Endothelial cell of umbilical vein (primary cell): ENCODE results near the gene GPR161. TPM values are rescaled to one million over a fixed set of nuclear protein-coding genes. Genes with fewer than 3 reads are reported as not detected.

Experiments
- BruUV-seq: library from RNA; stranded (reverse); fragments of 400-500 nt; replicated peaks from 2 replicates; lab custom pipeline; 2021; lab: Mats Ljungman, UMichigan
- CTCF ChIA-PET: fragments of 300-600, 350-600 bp; sonication (Branson Sonifier 250); formaldehyde crosslinking; loops from one replicate; lab custom pipeline; 2021; ENCODE audit warnings: antibody characterized with exemption, inconsistent platforms; lab: Charles Lee
- POLR2A ChIA-PET: fragments of 300-600, 350-600 bp; sonication (Branson Sonifier 250); formaldehyde crosslinking; loops from one replicate; lab custom pipeline; 2021; ENCODE audit warnings: antibody characterized with exemption, inconsistent platforms; lab: Charles Lee
- DNase-seq: peaks from one replicate; pipeline ENCODE4 v3.0.0-alpha.2; 2011; ENCODE audit warnings: low read depth, low spot score
- FAIRE-seq: peaks from 2 replicates; lab custom pipeline; 2011; peaks lifted over from hg19 to GRCh38; lab: Jason Lieb, UNC
- H2AFZ ChIP-seq: 2 replicates; pipeline ENCODE4 v1.6.0; 2012; ENCODE audit warnings: low read depth, low read length, control low read depth, inconsistent platforms
- H3K27ac ChIP-seq: 2 replicates; pipeline ENCODE4 v1.5.1; 2011; ENCODE audit warnings: low read depth, mild to moderate bottlenecking, control low read depth, low read length, moderate library complexity; ENCODE audit not compliant: insufficient read depth
- H3K27me3 ChIP-seq, 2 experiments: 2 replicates each; pipeline versions ENCODE4 v1.6.0 to v1.6.1; 2011; ENCODE audit warnings: low read length in 2 of 2, mixed read lengths in 1 of 2; ENCODE audit not compliant: control insufficient read depth in 2 of 2, insufficient read depth in 2 of 2
- H3K36me3 ChIP-seq, 2 experiments: 2 replicates in 1 of 2; 3 replicates in 1 of 2; pipeline ENCODE4 v1.5.1; 2011; ENCODE audit warnings: low read length in 2 of 2, mild to moderate bottlenecking in 1 of 2, moderate library complexity in 1 of 2; ENCODE audit not compliant: control insufficient read depth in 2 of 2, insufficient read depth in 2 of 2; ENCODE audit errors: extremely low read depth in 1 of 2
- H3K4me1 ChIP-seq: 3 replicates; pipeline ENCODE4 v1.5.1; 2011; ENCODE audit warnings: mild to moderate bottlenecking, low read length; ENCODE audit not compliant: control insufficient read depth, insufficient read depth; ENCODE audit errors: extremely low read depth
- H3K4me2 ChIP-seq: 2 replicates; pipeline ENCODE4 v1.6.1; 2011; ENCODE audit warnings: low read length, control low read depth, mixed read lengths; ENCODE audit not compliant: insufficient read depth
- H3K4me3 ChIP-seq, 3 experiments: fragments of 200-600 bp in 1 of 3; sonication (generic), shearing (Covaris generic) in 1 of 3; replicated peaks in 1 of 3; 2 replicates each; pipeline ENCODE4 v1.5.1; 2011 to 2016; ENCODE audit warnings: control low read depth in 3 of 3, low read length in 3 of 3, mild to moderate bottlenecking in 2 of 3, inconsistent platforms in 1 of 3, low read depth in 1 of 3, moderate library complexity in 1 of 3; ENCODE audit not compliant: insufficient read depth in 1 of 3
- H3K79me2 ChIP-seq: 2 replicates; pipeline ENCODE4 v1.6.0; 2012; ENCODE audit warnings: low read length, inconsistent platforms; ENCODE audit not compliant: control insufficient read depth, insufficient read depth
- H3K9ac ChIP-seq: replicated peaks from 2 replicates; pipeline ENCODE3; 2011; ENCODE audit warnings: low read length, control low read depth; ENCODE audit not compliant: insufficient read depth; ENCODE audit errors: extremely low read depth
- H3K9me1 ChIP-seq: replicated peaks from 3 replicates; pipeline ENCODE4 v1.6.0; 2011; ENCODE audit warnings: mild to moderate bottlenecking, low read length; ENCODE audit not compliant: control insufficient read depth, insufficient read depth; ENCODE audit errors: extremely low read depth
- H3K9me3 ChIP-seq: replicated peaks from 2 replicates; pipeline ENCODE4 v1.5.1; 2012; ENCODE audit warnings: low read length, inconsistent platforms; ENCODE audit not compliant: control insufficient read depth, insufficient read depth
- H4K20me1 ChIP-seq: replicated peaks from 2 replicates; pipeline ENCODE3; 2011; ENCODE audit warnings: mild to moderate bottlenecking, low read length; ENCODE audit not compliant: control insufficient read depth, insufficient read depth; ENCODE audit errors: extremely low read depth
- EZH2 ChIP-seq: IDR thresholded peaks from 2 replicates; pipeline ENCODE4 v1.6.1; 2012; ENCODE audit warnings: borderline replicate concordance, low read depth, mild to moderate bottlenecking, moderate library complexity, low read length, inconsistent platforms; ENCODE audit not compliant: severe bottlenecking
- FOS ChIP-seq: IDR thresholded peaks from 2 replicates; pipeline ENCODE4 v1.6.1; 2011; ENCODE audit warnings: mild to moderate bottlenecking, low read length, moderate library complexity, borderline replicate concordance; ENCODE audit not compliant: insufficient read depth
- GATA2 ChIP-seq: IDR thresholded peaks from 2 replicates; pipeline ENCODE4 v1.7.0; 2011; ENCODE audit warnings: low read depth, mild to moderate bottlenecking, moderate library complexity, mixed read lengths, low read length; ENCODE audit not compliant: insufficient read length, insufficient read depth
- JUN ChIP-seq: IDR thresholded peaks from 2 replicates; pipeline ENCODE4 v1.6.1; 2011; ENCODE audit warnings: borderline replicate concordance, low read depth; ENCODE audit not compliant: insufficient read length, insufficient read depth
- MYC ChIP-seq: IDR thresholded peaks from one replicate; pipeline ENCODE4 v1.6.1; 2011; ENCODE audit warnings: mild to moderate bottlenecking, low read depth, low read length
- POLR2A ChIP-seq: IDR thresholded peaks from 2 replicates; pipeline ENCODE4 v1.6.1; 2012; ENCODE audit warnings: low read depth, mild to moderate bottlenecking, control low read depth, low read length
- POLR2AphosphoS5 ChIP-seq: IDR thresholded peaks from 2 replicates; pipeline ENCODE4 v1.6.1; 2012; ENCODE audit warnings: low read depth, mild to moderate bottlenecking, control low read depth, low read length, moderate library complexity; ENCODE audit not compliant: insufficient read depth
- dilution Hi-C: fragments of 300-500 bp; cut with MboI; formaldehyde crosslinking; loops from one replicate; pipeline ENCODE4 v1.15.0; 2019; ENCODE audit warnings: low sequenced_read_pairs; ENCODE audit not compliant: extremely low pct_ligation_motif_present
- intact Hi-C: fragments of 100-400 bp; cut with micrococcal nuclease; formaldehyde crosslinking; loops from one replicate; pipeline ENCODE4 v1.10.0; 2022
- polyA plus RNA-seq, 4 experiments: library from polyadenylated mRNA; depleted of rRNA in 3 of 4; stranded (reverse) in 3 of 4; unstranded in 1 of 4; fragments of >200 nt; gene quantifications; 2 replicates each; pipeline versions ENCODE4 v1.2.1 to v1.2.3, GENCODE V29; 2011 to 2012; ENCODE audit warnings: missing spikeins in 1 of 4
- total RNA-seq: library from RNA; stranded (reverse); gene quantifications from 2 replicates; pipeline ENCODE4 v1.2.3, GENCODE V29; 2021
- TF ChIP-seq, protein P1 (sequence below), 2 donors: IDR thresholded peaks; 1 replicate in 1 of 2; 2 replicates in 1 of 2; pipeline ENCODE4 v1.5.1; 2011; ENCODE audit warnings: low read length in 2 of 2, mild to moderate bottlenecking in 2 of 2, moderate library complexity in 2 of 2, control low read depth in 1 of 2, inconsistent platforms in 1 of 2, low read depth in 1 of 2; ENCODE audit not compliant: insufficient read depth in 1 of 2; ENCODE audit errors: extremely low read depth in 1 of 2
- TF ChIP-seq, protein P2 (sequence below): IDR thresholded peaks from 2 replicates; pipeline ENCODE4 v1.6.1; 2011; ENCODE audit not compliant: insufficient read depth, insufficient read length

GPR161 gene
- total and polyA plus RNA-seq, 2 donors (not counting 3 experiments of a cell fraction or from before 2014, with no cell fraction given), result 34.7 to 36.5 TPM

DNA sequence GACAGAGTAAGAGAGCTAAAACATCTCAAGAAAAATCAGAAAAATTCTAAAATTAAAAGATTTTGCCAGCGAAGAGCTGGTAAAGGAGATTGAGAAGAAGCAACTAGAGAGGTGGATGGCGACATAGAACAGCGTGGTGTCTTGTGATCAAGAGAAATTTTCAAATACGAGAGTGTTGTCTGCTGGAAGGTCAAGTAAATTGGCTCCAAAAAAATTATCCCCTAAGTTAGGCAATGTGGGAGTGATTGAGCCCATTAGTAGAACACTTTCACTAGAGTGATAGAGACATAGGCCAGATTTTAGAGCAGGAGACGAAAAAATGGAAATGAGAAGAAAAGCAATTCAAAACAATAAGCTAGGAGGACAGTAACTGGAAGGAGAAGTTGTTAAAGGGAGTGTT lies 105.5 kb downstream of the GPR161 start:
- ChIA-PET POLR2A (no interaction called here), CTCF (interaction anchor here (1.2 kb wide), 1 partner anchor 54 kb away, joined by 3 read pairs; no protein-coding TSS in a partner anchor)
- no peaks in the 10 kb centered on the region for H3K79me2 ChIP-seq
- no peak overlapping the region for H3K4me3 ChIP-seq
- DNase-seq (no peak), FAIRE-seq (no peak)
- intact Hi-C loops (no loop called here), dilution Hi-C loops (no loop called here)
- no peaks in the 10 kb centered on the region for H3K27me3 ChIP-seq
- H3K27ac ChIP-seq, result no peak overlapping the region
- no TSS peak for BruUV-seq
- no peak overlapping the region for H3K9ac ChIP-seq
- H4K20me1 ChIP-seq, result no peaks in the 10 kb centered on the region
- H3K4me2 ChIP-seq, result no peak overlapping the region
- no peak overlapping the region for H2AFZ ChIP-seq
- no peaks in the 10 kb centered on the region for H3K9me1 ChIP-seq
- no peaks in the 10 kb centered on the region for H3K4me1 ChIP-seq
- TF ChIP-seq MYC (no peak), GATA2 (no peak), EZH2 (no peak), JUN (no peak), POLR2AphosphoS5 (no peak), FOS (no peak), POLR2A (no peak)
- TF ChIP-seq, protein P1, sequence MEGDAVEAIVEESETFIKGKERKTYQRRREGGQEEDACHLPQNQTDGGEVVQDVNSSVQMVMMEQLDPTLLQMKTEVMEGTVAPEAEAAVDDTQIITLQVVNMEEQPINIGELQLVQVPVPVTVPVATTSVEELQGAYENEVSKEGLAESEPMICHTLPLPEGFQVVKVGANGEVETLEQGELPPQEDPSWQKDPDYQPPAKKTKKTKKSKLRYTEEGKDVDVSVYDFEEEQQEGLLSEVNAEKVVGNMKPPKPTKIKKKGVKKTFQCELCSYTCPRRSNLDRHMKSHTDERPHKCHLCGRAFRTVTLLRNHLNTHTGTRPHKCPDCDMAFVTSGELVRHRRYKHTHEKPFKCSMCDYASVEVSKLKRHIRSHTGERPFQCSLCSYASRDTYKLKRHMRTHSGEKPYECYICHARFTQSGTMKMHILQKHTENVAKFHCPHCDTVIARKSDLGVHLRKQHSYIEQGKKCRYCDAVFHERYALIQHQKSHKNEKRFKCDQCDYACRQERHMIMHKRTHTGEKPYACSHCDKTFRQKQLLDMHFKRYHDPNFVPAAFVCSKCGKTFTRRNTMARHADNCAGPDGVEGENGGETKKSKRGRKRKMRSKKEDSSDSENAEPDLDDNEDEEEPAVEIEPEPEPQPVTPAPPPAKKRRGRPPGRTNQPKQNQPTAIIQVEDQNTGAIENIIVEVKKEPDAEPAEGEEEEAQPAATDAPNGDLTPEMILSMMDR (IDR thresholded peaks at IDR 0.05; ENCODE audit: extremely low read depth in 1 of 2, insufficient read depth in 1 of 2, low read depth in 1 of 2, low read length in 2 of 2), result no peak
- TF ChIP-seq, protein P2, sequence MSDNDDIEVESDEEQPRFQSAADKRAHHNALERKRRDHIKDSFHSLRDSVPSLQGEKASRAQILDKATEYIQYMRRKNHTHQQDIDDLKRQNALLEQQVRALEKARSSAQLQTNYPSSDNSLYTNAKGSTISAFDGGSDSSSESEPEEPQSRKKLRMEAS, result no peak
- H3K36me3 ChIP-seq, result no peaks in the 10 kb centered on the region
- no peaks in the 10 kb centered on the region for H3K9me3 ChIP-seq

Other genes with a start within 250 kb of the GPR161 start
- gene ADCY10, start 222.8 kb downstream of the GPR161 start, total RNA-seq, result not detected in 2 replicates
- gene ADCY10, start 222.8 kb downstream of the GPR161 start, polyA plus RNA-seq, result 0.11 TPM in 1 of 2 replicates, not detected in the other
- 38.7 and 39.4 TPM in 2 replicates for gene DCAF6, start 200.2 kb downstream of the GPR161 start, total RNA-seq
- gene DCAF6, start 200.2 kb downstream of the GPR161 start, polyA plus RNA-seq, result 25.7 and 28.6 TPM in 2 replicates
- gene MPC2, start 199.9 kb downstream of the GPR161 start, total RNA-seq, result 35.8 and 40.6 TPM in 2 replicates
- gene MPC2, start 199.9 kb downstream of the GPR161 start, polyA plus RNA-seq, result 12.1 and 14.9 TPM in 2 replicates
- 37.6 and 45.8 TPM in 2 replicates for gene TIPRL, start 42.0 kb upstream of the GPR161 start, total RNA-seq
- gene TIPRL, start 42.0 kb upstream of the GPR161 start, polyA plus RNA-seq, result 10.9 and 14.0 TPM in 2 replicates
- gene SFT2D2, start 89.1 kb upstream of the GPR161 start, total RNA-seq, result 63.8 and 68.1 TPM in 2 replicates
- gene SFT2D2, start 89.1 kb upstream of the GPR161 start, polyA plus RNA-seq, result 15.1 and 16.7 TPM in 2 replicates
- 1.6 and 2.3 TPM in 2 replicates for gene TBX19, start 143.9 kb upstream of the GPR161 start, total RNA-seq
- 2.8 and 3.0 TPM in 2 replicates for gene TBX19, start 143.9 kb upstream of the GPR161 start, polyA plus RNA-seq